HG02623 (cell line): ENCODE data around the gene SFN.

Source experiments
- ATAC-seq: cut with Tn5 transposase; IDR thresholded peaks from one replicate; pipeline ENCODE4 v1.9.1; 2021; ENCODE audit warnings: moderate library complexity; ENCODE audit not compliant: unreplicated experiment

Gene SFN

DNA sequence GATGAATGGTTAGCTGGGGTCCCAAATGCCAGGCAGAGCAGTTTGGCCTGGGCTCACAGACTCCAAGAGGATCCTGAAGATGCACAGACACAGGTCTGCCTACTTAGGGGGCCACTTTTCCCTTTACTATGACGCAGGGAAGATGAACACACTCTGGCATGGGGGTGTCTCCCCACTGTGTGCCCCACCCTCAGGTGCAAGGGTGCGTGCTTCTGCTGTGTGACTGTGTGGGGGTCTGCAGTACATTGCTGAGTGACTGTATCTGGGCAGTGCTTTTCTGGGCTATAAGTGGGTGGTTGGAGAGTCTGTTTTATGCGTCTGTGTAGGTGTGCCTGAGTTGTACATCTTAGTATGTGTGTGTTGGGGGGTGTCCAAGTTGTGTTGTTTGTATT, 47.0 kb downstream of the SFN start:
- no peak for ATAC-seq

DNA sequence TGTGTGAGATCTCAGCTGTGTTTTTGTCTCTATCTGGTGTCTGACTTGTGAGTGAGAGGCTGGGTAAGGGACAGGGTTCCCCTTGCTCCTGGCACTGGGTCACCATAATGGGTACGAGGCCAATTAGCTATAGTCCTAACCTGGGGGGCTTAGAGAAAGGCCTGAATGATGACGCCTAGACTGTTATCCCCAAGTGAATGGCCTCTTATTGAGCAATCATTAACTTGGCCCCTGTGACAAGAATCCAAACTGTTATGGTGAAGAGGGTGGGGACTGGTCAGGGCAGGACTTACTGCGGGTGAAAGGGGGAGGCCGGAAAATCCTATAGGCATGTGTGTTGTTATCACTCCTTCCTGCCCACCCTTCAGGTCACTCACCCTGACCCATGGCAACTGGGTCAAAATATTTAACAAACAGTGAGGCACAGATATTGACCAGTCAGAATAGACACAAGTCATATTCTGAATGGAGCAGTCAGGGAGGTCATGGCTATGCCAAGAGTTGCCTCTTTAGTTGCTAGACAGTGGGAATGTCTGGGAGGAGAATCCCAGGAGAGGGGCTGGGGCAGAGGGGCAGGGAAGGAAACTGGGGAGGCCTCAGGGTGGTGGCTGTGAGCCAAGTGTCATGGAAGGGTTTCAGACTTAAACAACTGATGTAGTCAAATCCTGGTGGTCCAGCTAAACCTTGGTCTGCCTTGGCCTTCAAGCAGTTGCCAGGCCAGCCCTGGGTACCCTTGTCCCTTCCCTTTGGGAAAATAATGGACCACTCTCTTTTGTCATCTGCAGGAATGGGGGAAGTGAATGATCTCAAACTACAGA, 47.6 kb downstream of the SFN start:
- no peak for ATAC-seq

DNA sequence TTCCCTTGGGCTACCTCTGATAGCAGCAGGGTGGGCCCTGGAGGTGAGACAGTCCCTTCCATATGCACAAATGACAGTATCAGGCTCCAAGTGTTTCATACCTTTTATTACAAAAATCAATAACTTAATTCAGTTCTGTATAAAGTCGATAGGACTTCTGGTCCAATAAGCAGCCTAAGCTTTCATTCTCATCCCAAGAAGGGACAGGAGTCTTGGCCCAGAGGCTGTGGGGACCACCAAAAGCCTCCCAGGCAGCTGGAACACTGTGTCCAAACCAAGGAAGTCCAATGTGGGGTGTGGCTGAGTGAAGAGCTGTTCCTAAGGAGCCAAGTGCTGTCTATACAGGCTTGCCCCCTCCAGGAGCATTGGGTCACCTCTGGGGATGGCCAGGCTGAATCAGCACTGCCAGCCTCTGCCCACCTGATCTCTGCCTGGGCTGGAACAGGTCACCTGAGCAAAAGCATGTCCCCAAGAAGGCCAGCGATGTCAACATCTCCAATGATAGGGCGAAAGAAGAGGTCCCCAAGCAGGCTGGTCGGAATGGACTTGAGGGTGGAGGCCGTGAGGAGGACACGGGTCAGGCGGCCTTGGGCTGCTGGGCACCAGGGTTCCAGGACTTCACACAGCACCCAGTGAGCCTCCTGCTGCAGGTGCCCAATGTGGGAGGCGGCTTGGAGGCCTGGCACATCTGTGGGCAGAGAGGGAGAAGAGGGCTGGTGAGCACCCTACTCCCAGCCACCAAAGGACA, 48.6 kb downstream of the SFN start:
- ATAC-seq = no peak

DNA sequence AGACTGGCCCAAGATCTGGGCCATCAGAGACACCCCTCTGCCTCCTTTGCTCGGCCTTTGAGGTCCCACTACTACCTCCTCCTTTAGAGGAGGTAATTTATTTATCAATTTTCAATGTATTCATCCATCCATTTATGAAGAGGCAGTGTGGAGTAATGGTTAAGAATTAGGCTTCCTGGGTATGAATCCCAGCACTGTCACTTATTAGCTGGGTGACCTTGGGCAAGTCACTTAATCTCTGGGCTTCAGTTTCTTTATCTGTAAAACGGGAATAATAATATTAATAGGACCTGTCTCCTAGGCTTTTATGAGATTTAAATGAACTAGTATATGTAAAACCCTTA, 49.2 kb downstream of the SFN start:
- no peak for ATAC-seq

DNA sequence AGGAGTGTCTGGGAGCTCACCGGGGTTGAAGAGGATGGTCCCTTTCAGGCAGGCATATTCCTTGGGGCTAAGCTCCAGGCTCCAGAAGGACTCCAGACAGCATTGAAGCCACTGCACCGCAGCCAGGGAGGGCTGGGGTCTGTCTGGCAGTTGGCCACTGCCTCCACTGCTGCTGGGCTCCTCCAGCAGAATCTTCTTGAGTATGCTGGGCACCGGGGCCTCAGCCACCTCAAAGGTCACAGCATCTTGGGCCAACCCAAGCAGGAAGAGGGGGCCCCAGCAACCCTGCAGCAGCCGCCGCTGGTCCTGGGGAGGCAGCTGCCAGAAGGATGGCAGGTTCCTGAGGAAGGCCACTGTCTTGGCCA, 50.4 kb downstream of the SFN start:
- no peak for ATAC-seq
